ENCODE measurements around the gene TRIP10.
A peak's percentile ranks its signal among the peaks of the same experiment; 100 is the strongest.
"Not testable (repeated sequence)": the region's sequence is repeated elsewhere in the genome, so short reads cannot be mapped to it uniquely, and the experiment has no call there.

Gene TRIP10

GRCh38 chr19:6790194-6791128 is 51.0 kb downstream of the TRIP10 start:
- TF ChIP-seq SPI1 (IDR thresholded peaks at IDR 0.05; ENCODE audit: low read depth, low read length): no peak
- no peak for TF ChIP-seq TAF1 (IDR thresholded peaks at IDR 0.05; ENCODE audit: low read depth, low read length)
- no peak for TF ChIP-seq POLR2AphosphoS5 (IDR thresholded peaks at IDR 0.05; ENCODE audit: low read depth, low read length)
- TF ChIP-seq POU2F2 (IDR thresholded peaks at IDR 0.05; ENCODE audit: low read depth, low read length): no peak
- no peak for TF ChIP-seq POLR2A (IDR thresholded peaks at IDR 0.05; ENCODE audit: low read depth, low read length)
- no peak for TF ChIP-seq PAX5 (IDR thresholded peaks at IDR 0.05; ENCODE audit: insufficient read depth, low read length, severe bottlenecking)
- FAIRE-seq: no peak
- no peak for DNase-seq (ENCODE audit: insufficient read length, low spot score)

- DNase-seq (ENCODE audit: insufficient read length, low spot score) (no peak), FAIRE-seq (no peak)
- TF ChIP-seq PAX5 (IDR thresholded peaks at IDR 0.05; ENCODE audit: insufficient read depth, low read length, severe bottlenecking) (no peak), TAF1 (IDR thresholded peaks at IDR 0.05; ENCODE audit: low read depth, low read length) (no peak), SPI1 (IDR thresholded peaks at IDR 0.05; ENCODE audit: low read depth, low read length) (no peak)
Observed at GRCh38 chr19:6791237-6791636, 51.8 kb downstream of the TRIP10 start.

- DNase-seq (ENCODE audit: insufficient read length, low spot score): no peak
Observed at GRCh38 chr19:6793411-6793810, 53.9 kb downstream of the TRIP10 start.

GRCh38 chr19:6793973-6794372 is 54.5 kb downstream of the TRIP10 start:
- TF ChIP-seq POLR2AphosphoS5 (IDR thresholded peaks at IDR 0.05; ENCODE audit: low read depth, low read length) (no peak), POLR2A (IDR thresholded peaks at IDR 0.05; ENCODE audit: low read depth, low read length) (no peak), SPI1 (IDR thresholded peaks at IDR 0.05; ENCODE audit: low read depth, low read length) (no peak), PAX5 (IDR thresholded peaks at IDR 0.05; ENCODE audit: insufficient read depth, low read length, severe bottlenecking) (no peak), POU2F2 (IDR thresholded peaks at IDR 0.05; ENCODE audit: low read depth, low read length) (no peak), TAF1 (IDR thresholded peaks at IDR 0.05; ENCODE audit: low read depth, low read length) (no peak)
- FAIRE-seq (no peak), DNase-seq (ENCODE audit: insufficient read length, low spot score) (no peak)

More at GRCh38 chr19:6793411-6793810, 53.9 kb downstream of the TRIP10 start:
- TF ChIP-seq TAF1 (IDR thresholded peaks at IDR 0.05; ENCODE audit: low read depth, low read length) (no peak), POU2F2 (IDR thresholded peaks at IDR 0.05; ENCODE audit: low read depth, low read length) (no peak), PAX5 (IDR thresholded peaks at IDR 0.05; ENCODE audit: insufficient read depth, low read length, severe bottlenecking) (no peak), POLR2AphosphoS5 (IDR thresholded peaks at IDR 0.05; ENCODE audit: low read depth, low read length) (no peak), POLR2A (IDR thresholded peaks at IDR 0.05; ENCODE audit: low read depth, low read length) (no peak), SPI1 (IDR thresholded peaks at IDR 0.05; ENCODE audit: low read depth, low read length) (no peak)
- FAIRE-seq: no peak

- TF ChIP-seq POLR2AphosphoS5 (IDR thresholded peaks at IDR 0.05; ENCODE audit: low read depth, low read length) (no peak), TAF1 (IDR thresholded peaks at IDR 0.05; ENCODE audit: low read depth, low read length) (no peak), POLR2A (IDR thresholded peaks at IDR 0.05; ENCODE audit: low read depth, low read length) (no peak), POU2F2 (IDR thresholded peaks at IDR 0.05; ENCODE audit: low read depth, low read length) (no peak)
Observed at GRCh38 chr19:6794686-6795431, 55.4 kb downstream of the TRIP10 start.

GRCh38 chr19:6796278-6796677 is 56.8 kb downstream of the TRIP10 start:
- TF ChIP-seq POU2F2 (IDR thresholded peaks at IDR 0.05; ENCODE audit: low read depth, low read length) (no peak), POLR2A (IDR thresholded peaks at IDR 0.05; ENCODE audit: low read depth, low read length) (no peak), TAF1 (IDR thresholded peaks at IDR 0.05; ENCODE audit: low read depth, low read length) (no peak), PAX5 (IDR thresholded peaks at IDR 0.05; ENCODE audit: insufficient read depth, low read length, severe bottlenecking) (no peak), SPI1 (IDR thresholded peaks at IDR 0.05; ENCODE audit: low read depth, low read length) (no peak), POLR2AphosphoS5 (IDR thresholded peaks at IDR 0.05; ENCODE audit: low read depth, low read length) (no peak)
- DNase-seq (ENCODE audit: insufficient read length, low spot score) (no peak), FAIRE-seq (no peak)

More at GRCh38 chr19:6794686-6795431, 55.4 kb downstream of the TRIP10 start:
- DNase-seq (ENCODE audit: insufficient read length, low spot score): no peak
- FAIRE-seq: peak; percentile 52

- DNase-seq (ENCODE audit: insufficient read length, low spot score) (no peak), FAIRE-seq (peak; percentile 9)
- TF ChIP-seq POU2F2 (IDR thresholded peaks at IDR 0.05; ENCODE audit: low read depth, low read length) (no peak), PAX5 (IDR thresholded peaks at IDR 0.05; ENCODE audit: insufficient read depth, low read length, severe bottlenecking) (no peak), POLR2A (IDR thresholded peaks at IDR 0.05; ENCODE audit: low read depth, low read length) (no peak), SPI1 (IDR thresholded peaks at IDR 0.05; ENCODE audit: low read depth, low read length) (no peak), TAF1 (IDR thresholded peaks at IDR 0.05; ENCODE audit: low read depth, low read length) (no peak), POLR2AphosphoS5 (IDR thresholded peaks at IDR 0.05; ENCODE audit: low read depth, low read length) (no peak)
Observed at GRCh38 chr19:6797646-6798045, 58.2 kb downstream of the TRIP10 start.

- FAIRE-seq; DNase-seq (ENCODE audit: insufficient read length, low spot score): not testable (repeated sequence)
Observed at GRCh38 chr19:6800160-6800790, 60.8 kb downstream of the TRIP10 start.

- no peak for TF ChIP-seq POU2F2 (IDR thresholded peaks at IDR 0.05; ENCODE audit: low read depth, low read length)
- no peak for TF ChIP-seq TAF1 (IDR thresholded peaks at IDR 0.05; ENCODE audit: low read depth, low read length)
- no peak for TF ChIP-seq PAX5 (IDR thresholded peaks at IDR 0.05; ENCODE audit: insufficient read depth, low read length, severe bottlenecking)
- no peak for TF ChIP-seq POLR2A (IDR thresholded peaks at IDR 0.05; ENCODE audit: low read depth, low read length)
- no peak for TF ChIP-seq SPI1 (IDR thresholded peaks at IDR 0.05; ENCODE audit: low read depth, low read length)
- TF ChIP-seq POLR2AphosphoS5 (IDR thresholded peaks at IDR 0.05; ENCODE audit: low read depth, low read length): no peak
- no peak for DNase-seq (ENCODE audit: insufficient read length, low spot score)
- no peak for FAIRE-seq
Observed at GRCh38 chr19:6800991-6801484, 61.6 kb downstream of the TRIP10 start.

All from GM12891 (cell line).